HL-60/S4 (cell line): ENCODE measurements around the gene TCOF1.

Experiments used
- in situ Hi-C: fragments of 300-500 bp; cut with MboI; formaldehyde crosslinking; loops from 2 replicates; pipeline ENCODE4 v1.14.3; 2022; ENCODE audit warnings: low sequenced_read_pairs

Gene TCOF1

GRCh38 chr5:150391064-150391834 is 33.8 kb downstream of the TCOF1 start:
- in situ Hi-C loops: no loop called here

- in situ Hi-C loops: no loop called here
These were observed 34.5 kb downstream of the TCOF1 start for GRCh38 chr5:150391986-150392385.

GRCh38 chr5:150392680-150393079 is 35.2 kb downstream of the TCOF1 start:
- in situ Hi-C loops: no loop called here

GRCh38 chr5:150393096-150393645 is 35.7 kb downstream of the TCOF1 start:
- in situ Hi-C loops: no loop called here

GRCh38 chr5:150394131-150394530 is 36.6 kb downstream of the TCOF1 start:
- in situ Hi-C loops: no loop called here

- in situ Hi-C loops: no loop called here
These were observed 37.6 kb downstream of the TCOF1 start for GRCh38 chr5:150394912-150395687.

- in situ Hi-C loops: no loop called here
These were observed 38.1 kb downstream of the TCOF1 start for GRCh38 chr5:150395688-150395975.

- in situ Hi-C loops: no loop called here
These were observed 38.8 kb downstream of the TCOF1 start for GRCh38 chr5:150396267-150396666.

- in situ Hi-C loops: no loop called here
These were observed 39.8 kb downstream of the TCOF1 start for GRCh38 chr5:150397146-150397781.

- in situ Hi-C loops: no loop called here
These were observed 40.6 kb downstream of the TCOF1 start for GRCh38 chr5:150397782-150398721.

GRCh38 chr5:150398722-150399523 is 41.4 kb downstream of the TCOF1 start:
- in situ Hi-C loops: no loop called here

- in situ Hi-C loops: no loop called here
These were observed 42.2 kb downstream of the TCOF1 start for GRCh38 chr5:150399524-150400211.

- in situ Hi-C loops: no loop called here
These were observed 43.0 kb downstream of the TCOF1 start for GRCh38 chr5:150400316-150401075.

- in situ Hi-C loops: no loop called here
These were observed 43.5 kb downstream of the TCOF1 start for GRCh38 chr5:150401076-150401375.

GRCh38 chr5:150401376-150402228 is 44.1 kb downstream of the TCOF1 start:
- in situ Hi-C loops: no loop called here

GRCh38 chr5:150402229-150402773 is 44.8 kb downstream of the TCOF1 start:
- in situ Hi-C loops: no loop called here

GRCh38 chr5:150402901-150403342 is 45.4 kb downstream of the TCOF1 start:
- in situ Hi-C loops: no loop called here
